COLO668 (cell line): ENCODE results near the gene AZU1.
A peak's percentile ranks its signal among the peaks of the same experiment; 100 is the strongest.
"Not testable (repeated sequence)": the region's sequence is repeated elsewhere in the genome, so short reads cannot be mapped to it uniquely, and the experiment has no call there.

ENCODE experiments used
- DNase-seq: peaks from one replicate; lab custom pipeline; 2025; ENCODE audit not compliant: unreplicated experiment; lab: John Stamatoyannopoulos, UW

Gene AZU1

DNA sequence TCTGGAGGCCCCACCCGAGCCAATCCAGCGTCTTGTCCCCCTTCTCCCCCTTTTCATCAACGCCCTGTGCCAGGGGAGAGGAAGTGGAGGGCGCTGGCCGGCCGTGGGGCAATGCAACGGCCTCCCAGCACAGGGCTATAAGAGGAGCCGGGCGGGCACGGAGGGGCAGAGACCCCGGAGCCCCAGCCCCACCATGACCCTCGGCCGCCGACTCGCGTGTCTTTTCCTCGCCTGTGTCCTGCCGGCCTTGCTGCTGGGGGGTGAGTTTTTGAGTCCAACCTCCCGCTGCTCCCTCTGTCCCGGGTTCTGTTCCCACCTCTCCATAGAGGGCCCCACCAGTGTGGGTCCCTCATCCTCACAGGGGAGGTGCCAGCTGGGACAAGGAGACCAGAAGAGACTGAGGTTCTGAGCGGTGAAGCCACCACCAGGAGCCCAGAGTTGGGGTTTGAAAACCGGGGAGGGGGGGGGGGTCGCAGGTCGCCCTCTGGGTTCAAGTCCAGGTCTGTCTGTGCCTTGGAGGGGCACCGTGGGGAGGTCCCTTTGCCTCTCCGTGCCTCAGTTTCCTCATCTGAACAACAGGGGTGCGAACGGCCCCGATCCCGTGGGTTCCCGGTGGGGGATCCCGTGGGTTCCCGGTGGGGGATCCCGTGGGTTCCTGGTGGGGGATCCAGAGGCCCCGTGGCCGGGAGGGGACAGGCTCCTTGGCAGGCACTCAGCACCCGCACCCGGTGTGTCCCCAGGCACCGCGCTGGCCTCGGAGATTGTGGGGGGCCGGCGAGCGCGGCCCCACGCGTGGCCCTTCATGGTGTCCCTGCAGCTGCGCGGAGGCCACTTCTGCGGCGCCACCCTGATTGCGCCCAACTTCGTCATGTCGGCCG lies 24.7 kb downstream of the AZU1 start, which contains the start of gene ELANE:
Gene ELANE (plus strand): TSS at position 168 of the 878 bp plus-strand sequence. CDS start 26 bp downstream, at position 194.
- no peak for DNase-seq

DNA sequence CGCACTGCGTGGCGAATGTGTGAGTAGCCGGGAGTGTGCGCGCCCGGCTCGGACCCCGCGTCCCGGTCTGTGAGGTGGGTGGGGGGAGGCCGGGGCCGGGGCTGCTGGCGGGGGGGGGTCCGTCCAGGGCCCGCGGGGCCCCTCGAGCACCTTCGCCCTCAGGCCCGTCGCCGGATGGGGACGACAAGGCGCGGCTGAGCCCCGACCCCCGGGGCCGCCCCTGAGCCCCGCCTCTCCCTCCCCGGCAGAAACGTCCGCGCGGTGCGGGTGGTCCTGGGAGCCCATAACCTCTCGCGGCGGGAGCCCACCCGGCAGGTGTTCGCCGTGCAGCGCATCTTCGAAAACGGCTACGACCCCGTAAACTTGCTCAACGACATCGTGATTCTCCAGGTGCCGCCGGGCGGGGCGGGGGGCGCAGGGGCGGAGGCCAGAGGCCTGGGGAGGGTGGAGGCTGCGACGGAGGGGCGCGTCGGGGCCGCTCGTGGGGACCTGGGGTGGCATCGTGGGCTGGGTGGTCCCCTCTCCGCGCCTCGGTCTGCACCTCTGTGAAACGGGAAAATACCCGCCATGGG lies 25.5 kb downstream of the AZU1 start:
- DNase-seq = no peak

GRCh38 chr19:853614-854220 lies 26.1 kb downstream of the AZU1 start:
- not testable (repeated sequence) for DNase-seq

GRCh38 chr19:854549-854948 lies 26.9 kb downstream of the AZU1 start:
- no peak for DNase-seq

DNA sequence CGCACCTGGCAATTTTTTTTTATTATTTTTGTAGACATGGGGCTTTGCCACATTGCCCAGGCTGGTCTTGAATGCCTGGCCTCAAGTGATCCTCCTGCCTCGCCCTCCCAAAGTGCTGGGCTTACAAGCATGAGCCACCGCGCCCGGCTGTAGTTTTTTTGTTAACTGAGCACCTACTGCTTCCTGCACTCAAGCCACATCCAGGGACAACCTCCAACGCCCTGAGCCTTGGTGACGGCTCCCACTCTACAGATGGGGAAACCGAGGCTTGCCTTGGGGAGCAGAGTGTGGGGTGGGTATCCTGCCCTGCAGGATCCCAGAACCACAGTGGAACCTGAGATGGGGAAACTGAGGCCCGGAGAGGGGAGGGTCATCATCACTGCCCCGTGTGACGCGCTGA lies 27.5 kb downstream of the AZU1 start:
- no peak for DNase-seq

DNA sequence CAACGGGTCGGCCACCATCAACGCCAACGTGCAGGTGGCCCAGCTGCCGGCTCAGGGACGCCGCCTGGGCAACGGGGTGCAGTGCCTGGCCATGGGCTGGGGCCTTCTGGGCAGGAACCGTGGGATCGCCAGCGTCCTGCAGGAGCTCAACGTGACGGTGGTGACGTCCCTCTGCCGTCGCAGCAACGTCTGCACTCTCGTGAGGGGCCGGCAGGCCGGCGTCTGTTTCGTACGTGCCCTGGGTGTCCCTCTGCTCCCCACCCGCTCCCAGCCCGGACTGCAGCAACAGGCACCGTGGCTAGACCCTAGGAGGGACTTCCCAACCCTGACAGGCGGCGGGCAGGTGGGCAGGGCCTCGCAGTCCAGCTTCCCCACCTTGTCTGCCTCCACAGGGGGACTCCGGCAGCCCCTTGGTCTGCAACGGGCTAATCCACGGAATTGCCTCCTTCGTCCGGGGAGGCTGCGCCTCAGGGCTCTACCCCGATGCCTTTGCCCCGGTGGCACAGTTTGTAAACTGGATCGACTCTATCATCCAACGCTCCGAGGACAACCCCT lies 28.0 kb downstream of the AZU1 start:
- DNase-seq = no peak

DNA sequence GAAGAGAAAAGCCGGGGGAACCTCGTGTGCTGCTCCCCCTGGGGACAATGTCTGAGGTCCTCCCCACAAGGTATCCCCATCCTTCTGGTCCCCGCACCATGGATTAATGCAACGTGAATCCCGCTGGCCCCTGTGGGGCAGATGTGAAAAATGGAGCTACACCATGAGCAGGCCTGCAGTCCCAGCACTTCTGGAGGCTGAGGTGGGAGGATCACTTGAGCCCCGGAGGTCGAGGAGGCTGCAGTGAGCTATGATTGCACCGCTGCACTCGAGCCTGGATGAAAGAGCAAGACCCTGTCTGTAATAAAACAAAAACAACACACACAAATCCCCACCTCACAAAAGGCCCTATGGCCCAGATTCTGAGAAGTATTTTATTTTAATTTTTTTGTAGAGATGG lies 30.6 kb downstream of the AZU1 start:
- no peak for DNase-seq

DNA sequence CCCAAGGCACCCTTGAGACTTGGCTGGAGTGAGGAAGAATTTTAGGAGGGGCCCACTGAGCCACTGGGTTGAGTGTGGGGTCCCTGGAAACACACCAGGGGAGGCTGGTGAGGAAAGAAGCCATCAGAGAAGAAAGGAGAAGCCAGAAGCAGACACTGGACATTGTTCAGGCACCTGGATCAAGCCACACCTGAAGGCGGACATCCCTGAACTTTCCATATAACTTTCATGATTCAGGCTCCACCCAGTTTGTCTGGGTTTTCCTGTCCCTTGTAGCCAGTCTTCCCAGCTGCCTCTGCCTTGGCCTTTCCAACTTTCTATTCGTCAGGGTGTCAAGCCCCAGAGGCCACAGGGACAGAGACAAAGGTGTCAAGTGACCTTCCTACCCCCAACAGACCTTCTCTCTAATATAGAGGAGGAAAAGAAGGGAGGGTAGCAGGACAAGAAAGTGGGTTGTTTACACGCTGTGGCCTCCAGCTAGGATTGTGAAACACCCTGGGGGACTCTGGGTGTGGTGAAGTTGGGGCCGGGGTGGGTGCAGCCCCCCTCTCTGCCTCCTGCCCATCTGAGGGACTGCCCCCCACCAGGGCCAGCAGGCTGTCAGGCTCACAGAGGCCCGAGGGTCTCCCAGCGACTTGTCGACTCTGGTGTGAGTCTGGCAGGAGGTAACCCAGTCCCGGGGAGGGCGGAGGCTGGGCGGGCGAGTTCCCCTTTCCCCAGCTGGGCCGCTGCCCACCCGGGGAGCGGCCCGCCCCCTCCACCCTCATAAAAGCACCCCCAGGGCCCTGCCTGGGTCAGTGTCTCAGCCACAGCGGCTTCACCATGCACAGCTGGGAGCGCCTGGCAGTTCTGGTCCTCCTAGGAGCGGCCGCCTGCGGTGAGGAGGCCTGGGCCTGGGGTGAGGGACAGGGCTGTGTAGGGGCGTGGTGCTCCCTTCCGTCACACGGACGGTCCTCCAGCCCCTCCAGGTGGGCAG lies 31.5 kb downstream of the AZU1 start, which contains the start of gene CFD:
Gene CFD (plus strand): TSS at position 797 of the 976 bp plus-strand sequence. CDS start 26 bp downstream, at position 823.
- no peak for DNase-seq

DNA sequence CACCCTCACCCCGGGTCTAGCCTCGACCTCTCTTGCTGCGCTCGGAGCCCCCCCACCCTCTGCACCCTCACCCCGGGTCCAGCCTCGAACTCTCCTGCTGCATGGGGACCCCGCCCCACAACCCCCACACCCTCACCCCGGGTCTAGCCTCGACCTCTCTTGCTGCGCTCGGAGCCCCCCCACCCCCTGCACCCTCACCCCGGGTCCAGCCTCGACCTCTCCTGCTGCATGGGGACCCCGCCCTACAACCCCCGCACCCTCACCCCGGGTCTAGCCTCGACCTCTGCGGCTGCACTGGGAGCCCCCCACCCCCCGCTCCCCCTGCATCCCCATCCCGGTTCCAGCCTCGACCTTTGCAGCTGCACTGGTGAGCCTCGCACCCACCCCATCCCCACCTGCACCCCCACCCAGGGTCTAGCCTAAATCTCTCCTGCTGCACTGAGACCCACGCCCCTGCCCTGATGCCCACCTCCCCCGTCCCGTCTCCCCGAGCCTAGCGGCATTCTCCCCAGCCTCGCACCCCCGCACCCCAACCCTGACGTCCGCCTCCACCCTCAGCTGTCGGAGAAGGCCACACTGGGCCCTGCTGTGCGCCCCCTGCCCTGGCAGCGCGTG lies 33.6 kb downstream of the AZU1 start:
- DNase-seq = no peak

- DNase-seq = peak; percentile 69
Observed at GRCh38 chr19:861756-862580, 34.3 kb downstream of the AZU1 start.

DNA sequence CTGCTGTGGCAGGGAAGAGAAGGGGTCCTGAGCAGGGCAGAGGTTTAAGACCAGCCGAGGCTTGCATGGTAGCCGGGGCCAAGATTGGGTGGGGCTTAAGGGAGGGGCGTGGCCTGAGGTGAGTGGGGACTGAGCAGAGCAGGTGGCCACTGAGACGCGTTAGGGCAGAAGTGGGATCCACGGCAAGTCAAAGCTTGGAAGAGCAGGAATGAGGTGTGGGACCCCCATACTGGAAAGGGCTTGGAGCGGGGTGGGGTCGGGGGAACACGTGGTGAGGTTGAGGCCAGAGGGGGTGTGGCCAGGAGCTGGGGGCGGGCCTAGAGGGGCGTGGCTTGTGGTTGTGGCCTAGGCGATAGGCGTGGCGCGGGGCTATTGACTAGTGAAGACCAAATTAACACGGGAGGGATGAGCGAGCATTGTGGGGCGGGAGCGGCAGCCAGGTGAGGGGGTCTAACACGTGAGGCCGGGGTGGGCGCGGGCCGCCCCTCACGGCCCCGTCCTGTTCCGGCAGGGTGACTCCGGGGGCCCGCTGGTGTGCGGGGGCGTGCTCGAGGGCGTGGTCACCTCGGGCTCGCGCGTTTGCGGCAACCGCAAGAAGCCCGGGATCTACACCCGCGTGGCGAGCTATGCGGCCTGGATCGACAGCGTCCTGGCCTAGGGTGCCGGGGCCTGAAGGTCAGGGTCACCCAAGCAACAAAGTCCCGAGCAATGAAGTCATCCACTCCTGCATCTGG lies 35.1 kb downstream of the AZU1 start:
- DNase-seq = peak; percentile 60

- no peak for DNase-seq
Observed at GRCh38 chr19:863315-863620, 35.6 kb downstream of the AZU1 start.

GRCh38 chr19:866769-867300 lies 39.2 kb downstream of the AZU1 start:
- no peak for DNase-seq

DNA sequence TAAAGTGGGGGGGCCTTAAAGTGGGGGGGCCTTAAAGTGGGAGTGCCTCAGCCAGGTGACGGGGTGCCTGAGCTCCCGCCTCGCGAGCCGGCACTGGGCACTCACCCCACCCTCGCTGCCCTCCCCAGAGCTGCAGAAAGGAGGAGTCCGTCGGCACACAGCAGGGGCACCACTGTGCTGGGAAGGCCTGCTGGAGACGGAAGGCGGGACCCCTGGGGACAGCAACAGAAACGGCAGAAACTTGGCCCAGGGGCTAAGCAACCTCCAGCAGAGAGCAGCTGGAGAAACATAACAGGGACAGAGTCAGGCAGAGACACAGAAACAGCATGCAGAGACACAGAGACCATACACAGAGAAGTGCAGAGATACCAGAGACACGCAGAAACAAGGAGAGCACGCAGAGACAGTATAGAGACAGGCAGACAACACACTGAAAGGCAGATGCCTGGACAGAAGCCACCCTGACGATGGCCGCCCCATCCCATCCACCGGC lies 39.7 kb downstream of the AZU1 start:
- DNase-seq = no peak

- no peak for DNase-seq
Observed at GRCh38 chr19:867855-868457, 40.3 kb downstream of the AZU1 start.

DNA sequence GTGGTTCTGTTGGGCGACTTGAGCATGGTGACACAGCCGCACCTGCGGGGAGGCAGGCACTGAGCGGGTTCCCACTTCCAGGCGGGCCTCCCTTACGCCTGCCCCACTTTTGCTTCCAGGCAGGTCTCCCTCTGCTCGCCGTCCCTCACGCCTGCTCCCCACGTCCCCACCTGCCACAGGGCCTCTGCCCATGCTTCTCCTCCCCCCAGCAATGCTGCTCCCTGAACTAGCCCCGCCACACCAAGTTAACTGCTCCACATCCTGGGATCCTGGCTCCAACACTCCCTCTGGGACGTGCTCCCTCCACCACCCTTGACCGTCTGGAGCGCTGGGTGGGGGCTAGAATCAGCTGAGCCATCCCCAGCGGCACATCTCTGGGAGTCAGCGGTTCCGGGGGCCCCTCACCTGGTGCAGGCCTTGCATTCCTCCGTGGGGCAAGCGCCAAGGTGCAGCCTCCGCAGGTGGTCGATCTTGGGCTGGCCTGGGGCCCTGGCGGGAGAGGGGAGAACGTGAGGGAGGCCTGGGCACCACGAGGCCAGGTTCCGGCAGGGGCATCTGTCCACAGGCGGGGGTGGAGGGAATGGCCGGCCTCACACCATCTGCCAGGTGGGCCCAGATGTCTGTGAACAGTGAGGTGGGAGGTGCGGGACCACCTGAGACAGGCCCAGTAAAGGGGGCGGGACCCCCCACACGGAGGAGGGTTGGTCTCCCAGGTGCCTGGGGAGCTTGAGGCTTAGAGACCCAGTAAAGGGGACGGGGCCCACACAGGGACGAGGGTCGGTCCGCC lies 41.0 kb downstream of the AZU1 start:
- DNase-seq = no peak
